Measurements from ENCODE around the gene DENND1A.

The DENND1A gene

GRCh38 chr9:123345567-123345955, 584.4 kb downstream of the DENND1A start:
- peak; percentile 88 for DNase-seq

- no peak for DNase-seq
These were observed 585.6 kb downstream of the DENND1A start for GRCh38 chr9:123344192-123344949.

GRCh38 chr9:123343443-123344191, 586.3 kb downstream of the DENND1A start:
- DNase-seq, result no peak

- DNase-seq, result no peak
These were observed 587.7 kb downstream of the DENND1A start for GRCh38 chr9:123342247-123342646.

GRCh38 chr9:123341816-123342215, 588.1 kb downstream of the DENND1A start:
- no peak for DNase-seq

GRCh38 chr9:123339666-123340510, 590.0 kb downstream of the DENND1A start:
- DNase-seq, result no peak

- no peak for DNase-seq
These were observed 590.9 kb downstream of the DENND1A start for GRCh38 chr9:123338710-123339665.

- no peak for DNase-seq
These were observed 592.0 kb downstream of the DENND1A start for GRCh38 chr9:123337971-123338370.

- no peak for DNase-seq
These were observed 593.0 kb downstream of the DENND1A start for GRCh38 chr9:123336959-123337358.

- no peak for DNase-seq
These were observed 593.5 kb downstream of the DENND1A start for GRCh38 chr9:123336449-123336848.

- no peak for DNase-seq
These were observed 594.0 kb downstream of the DENND1A start for GRCh38 chr9:123335986-123336329.

- peak; percentile 92 for DNase-seq
These were observed 594.5 kb downstream of the DENND1A start for GRCh38 chr9:123335193-123335985.

GRCh38 chr9:123334639-123335038, 595.3 kb downstream of the DENND1A start:
- DNase-seq, result no peak

- DNase-seq, result peak; percentile 81
These were observed 596.8 kb downstream of the DENND1A start for GRCh38 chr9:123333058-123333669.

- no peak for DNase-seq
These were observed 598.4 kb downstream of the DENND1A start for GRCh38 chr9:123331346-123332060.

Data from islet precursor cell (in vitro differentiated cells).